K562 (cell line): ENCODE data around the gene ZNF582. TPM values are rescaled to one million over a fixed set of nuclear protein-coding genes. Genes with fewer than 3 reads are reported as not detected.

Experiments
- ATAC-seq: fragments of 200-7000 bp; cut with Tn5 transposase; 3 replicates; pipeline ENCODE4 v1.9.1; 2020; ENCODE audit warnings: moderate library complexity
- BruUV-seq: library from RNA; stranded (reverse); fragments of 400-500 nt; replicated peaks from 2 replicates; lab custom pipeline; 2021; lab: Mats Ljungman, UMichigan
- CTCF ChIA-PET: fragments of 300-600 bp; formaldehyde crosslinking; extraction: SDS; loops from one replicate; lab custom pipeline; 2021; ENCODE audit warnings: low intra/inter-chr PET ratio; lab: Yijun Ruan, JAX
- POLR2A ChIA-PET: fragments of 300-600, 350-650 bp; sonication (Branson Sonifier 250); formaldehyde crosslinking; extraction: SDS; loops from one replicate; lab custom pipeline; 2021; ENCODE audit warnings: antibody characterized with exemption, inconsistent platforms; lab: Yijun Ruan, JAX
- DNase-seq, 4 experiments: peaks; one replicate each; pipeline versions ENCODE4 v3.0.0 to v3.0.0-alpha.2; 2011 to 2018; ENCODE audit warnings: low spot score in 3 of 4, mixed read lengths in 3 of 4; ENCODE audit errors: extremely low read depth in 1 of 4
- FAIRE-seq: peaks from 2 replicates; lab custom pipeline; 2011; peaks lifted over from hg19 to GRCh38; lab: Jason Lieb, UNC
- H2AFZ ChIP-seq: 2 replicates; pipeline ENCODE4 v1.6.0; 2011; ENCODE audit warnings: low read depth, low read length, control low read depth, inconsistent platforms
- H3K27ac ChIP-seq: fragments of 200-600 bp; 3 replicates; pipeline ENCODE4 v1.8.0; 2011; ENCODE audit warnings: low read depth, mild to moderate bottlenecking, control low read depth, inconsistent platforms, low read length, moderate library complexity, mixed read lengths; ENCODE audit errors: extremely low read depth
- H3K27me3 ChIP-seq, 2 experiments: fragments of 300-600 bp in 1 of 2; 2 replicates in 1 of 2; 3 replicates in 1 of 2; pipeline versions ENCODE4 v1.6.0 to v1.8.0; 2011; ENCODE audit warnings: inconsistent platforms in 2 of 2, low read length in 2 of 2, mild to moderate bottlenecking in 1 of 2, mixed read lengths in 1 of 2, moderate library complexity in 1 of 2; ENCODE audit not compliant: control insufficient read depth in 2 of 2, insufficient read depth in 2 of 2
- H3K36me3 ChIP-seq: fragments of 300-600 bp; 3 replicates; pipeline ENCODE4 v1.8.0; 2011; ENCODE audit warnings: mild to moderate bottlenecking, low read length, inconsistent platforms; ENCODE audit not compliant: control insufficient read depth, insufficient read depth
- H3K4me1 ChIP-seq, 2 experiments: fragments of 200-600 bp in 1 of 2; replicated peaks in 1 of 2; 2 replicates in 1 of 2; 3 replicates in 1 of 2; pipeline versions ENCODE4 v1.5.1 to v1.8.0; 2011; ENCODE audit warnings: inconsistent platforms in 2 of 2, low read length in 2 of 2, mild to moderate bottlenecking in 1 of 2, mixed read lengths in 1 of 2, moderate library complexity in 1 of 2; ENCODE audit not compliant: control insufficient read depth in 2 of 2, insufficient read depth in 2 of 2
- H3K4me2 ChIP-seq: 2 replicates; pipeline ENCODE4 v1.6.1; 2011; ENCODE audit warnings: low read length, control low read depth, inconsistent platforms, mixed read lengths; ENCODE audit not compliant: insufficient read depth
- H3K4me3 ChIP-seq: fragments of 200-600 bp; sonication (generic), shearing (Covaris generic); 2 replicates; pipeline ENCODE4 v1.5.1; 2016; ENCODE audit warnings: control low read depth, inconsistent platforms
- H3K79me2 ChIP-seq: fragments of 200-600 bp; 3 replicates; pipeline ENCODE4 v1.8.0; 2011; ENCODE audit warnings: low read length, inconsistent platforms; ENCODE audit not compliant: control insufficient read depth, insufficient read depth
- H3K9ac ChIP-seq, 2 experiments: 2 replicates each; pipeline versions ENCODE4 v1.6.0 to v1.6.1; 2011; ENCODE audit warnings: low read depth in 2 of 2, low read length in 2 of 2, control low read depth in 1 of 2, inconsistent platforms in 1 of 2, mild to moderate bottlenecking in 1 of 2, mixed read lengths in 1 of 2; ENCODE audit not compliant: insufficient read depth in 1 of 2
- H3K9me1 ChIP-seq: one replicate; pipeline ENCODE4 v1.6.0; 2011; ENCODE audit warnings: inconsistent platforms, mild to moderate bottlenecking, low read length, moderate library complexity; ENCODE audit not compliant: control insufficient read depth, insufficient read depth
- H3K9me3 ChIP-seq: replicated peaks from 2 replicates; pipeline ENCODE4 v1.5.1; 2011; ENCODE audit warnings: low read depth, low read length, inconsistent platforms; ENCODE audit not compliant: control insufficient read depth, insufficient read depth
- H4K20me1 ChIP-seq: replicated peaks from 2 replicates; pipeline ENCODE4 v1.6.1; 2011; ENCODE audit warnings: low read length, inconsistent platforms, mixed read lengths; ENCODE audit not compliant: control insufficient read depth, insufficient read depth
- ATF7 ChIP-seq: fragments of 450-650 bp; IDR thresholded peaks from 2 replicates; pipeline ENCODE4 v1.7.1; 2014; ENCODE audit warnings: mild to moderate bottlenecking, moderate library complexity
- CEBPG ChIP-seq, 3 experiments: fragments of 200-800 bp in 1 of 3; sonication (Bioruptor generic) in 1 of 3; sonication (generic) in 1 of 3; formaldehyde crosslinking in 1 of 3; IDR thresholded peaks in 2 of 3; conservative IDR thresholded peaks in 1 of 3; 2 replicates each; pipeline versions ENCODE4 v1.6.1 to v1.8.0; 2016 to 2022; ENCODE audit warnings: missing compliant biosample characterization in 2 of 3, missing genetic modification characterization in 2 of 3, mild to moderate bottlenecking in 1 of 3, missing genetic modification reagents in 1 of 3
- GMEB1 ChIP-seq: fragments of 250-450 bp; sonication (Bioruptor Pico); IDR thresholded peaks from 2 replicates; pipeline ENCODE4 v1.4.0; 2020; ENCODE audit warnings: mild to moderate bottlenecking
- KDM5B ChIP-seq: fragments of 200-600 bp; sonication (generic); IDR thresholded peaks from 2 replicates; pipeline ENCODE4 v1.6.1; 2012; ENCODE audit warnings: low read depth, mild to moderate bottlenecking, moderate library complexity, low read length, control low read depth, inconsistent platforms; ENCODE audit not compliant: insufficient replicate concordance
- KLF16 ChIP-seq: IDR thresholded peaks from 2 replicates; pipeline ENCODE4 v1.6.1; 2016; ENCODE audit warnings: antibody characterized with exemption
- MAFK ChIP-seq: IDR thresholded peaks from 2 replicates; pipeline ENCODE4 v1.6.1; 2011; ENCODE audit warnings: low read length, improper control_type of control experiment
- MCM3 ChIP-seq: fragments of 450-650 bp; IDR thresholded peaks from 2 replicates; pipeline ENCODE4 v1.6.1; 2016
- MIER1 ChIP-seq: fragments of 450-650 bp; IDR thresholded peaks from 2 replicates; pipeline ENCODE4 v1.6.1; 2016; ENCODE audit warnings: antibody characterized with exemption, mild to moderate bottlenecking, low read depth
- MTA2 ChIP-seq: fragments of 450-650 bp; IDR thresholded peaks from 2 replicates; pipeline ENCODE4 v1.6.1; 2016; ENCODE audit warnings: low read depth
- NCOA2 ChIP-seq, 2 experiments: fragments of 450-650 bp; IDR thresholded peaks; 2 replicates each; pipeline ENCODE4 v1.6.1; 2018; ENCODE audit warnings: mild to moderate bottlenecking in 2 of 2, moderate library complexity in 1 of 2; ENCODE audit not compliant: partially characterized antibody in 2 of 2
- NCOA4 ChIP-seq: fragments of 450-650 bp; IDR thresholded peaks from 2 replicates; pipeline ENCODE4 v1.6.1; 2018; ENCODE audit warnings: mild to moderate bottlenecking; ENCODE audit not compliant: partially characterized antibody
- NCOR1 ChIP-seq: fragments of 450-650 bp; IDR thresholded peaks from 2 replicates; pipeline ENCODE4 v1.6.1; 2016; ENCODE audit warnings: mild to moderate bottlenecking, moderate library complexity
- NFIX ChIP-seq: fragments of 250-450 bp; sonication (Bioruptor Pico); IDR thresholded peaks from 2 replicates; pipeline ENCODE4 v1.4.0; 2020; ENCODE audit warnings: low read depth, mild to moderate bottlenecking, moderate library complexity
- POLR2AphosphoS2 ChIP-seq: IDR thresholded peaks from 2 replicates; pipeline ENCODE4 v1.6.1; 2012; ENCODE audit warnings: low read length, improper control_type of control experiment
- PRMT5 ChIP-seq: sonication (generic); formaldehyde crosslinking; IDR thresholded peaks from 2 replicates; pipeline ENCODE4 v1.5.0; 2020; ENCODE audit warnings: missing genetic modification reagents
- RB1 ChIP-seq: fragments of 450-650 bp; IDR thresholded peaks from 2 replicates; pipeline ENCODE4 v1.6.1; 2017; ENCODE audit warnings: low read depth, mild to moderate bottlenecking
- SFPQ ChIP-seq: fragments of 200-400 bp; formaldehyde crosslinking; IDR thresholded peaks from 2 replicates; pipeline ENCODE4 v1.6.1; 2017; ENCODE audit warnings: mild to moderate bottlenecking, low read depth, low read length, moderate library complexity
- SMAD1 ChIP-seq: fragments of 150-350 bp; IDR thresholded peaks from 2 replicates; pipeline ENCODE4 v1.6.1; 2014; ENCODE audit warnings: low read length, low read depth; ENCODE audit not compliant: partially characterized antibody
- TAL1 ChIP-seq: fragments of 450-650 bp; IDR thresholded peaks from 2 replicates; pipeline ENCODE4 v1.6.1; 2016; ENCODE audit warnings: mild to moderate bottlenecking
- TCF3 ChIP-seq: sonication (generic); formaldehyde crosslinking; IDR thresholded peaks from 2 replicates; pipeline ENCODE4 v1.4.0; 2020; ENCODE audit warnings: mild to moderate bottlenecking, missing genetic modification reagents
- THRA ChIP-seq: fragments of 450-650 bp; IDR thresholded peaks from 2 replicates; pipeline ENCODE4 v1.6.1; 2017; ENCODE audit warnings: mild to moderate bottlenecking, moderate library complexity
- WGBS: fragments of 100-300 bp; shearing (Covaris generic); methylation state at CpG from one replicate; pipeline ENCODE4 v1.1.6; 2016; ENCODE audit warnings: low coverage, mixed read lengths; ENCODE audit not compliant: insufficient coverage; ENCODE audit errors: missing lambda C conversion rate; 5-methylcytosine and 5-hydroxymethylcytosine counted together
- in situ Hi-C: fragments of 300-500 bp; cut with MboI; formaldehyde crosslinking; loops from 4 replicates; pipeline ENCODE4 v1.15.0; 2018; ENCODE audit warnings: inconsistent platforms, mixed read lengths
- intact Hi-C: fragments of 100-400 bp; cut with micrococcal nuclease; formaldehyde crosslinking; loops from 2 replicates; pipeline ENCODE4 v1.14.2; 2022
- polyA plus RNA-seq, 8 experiments: library from polyadenylated mRNA; depleted of rRNA in 4 of 8; stranded (reverse) in 5 of 8; unstranded in 3 of 8; fragments of >200 nt; fragmentation: Nextera tagmentation in 2 of 8; fragmentation: Illumina TruSeq in 1 of 8; extraction: Ambion mirVana in 2 of 8; extraction: Trizol in 1 of 8; gene quantifications; 2 replicates each; pipeline versions ENCODE4 v1.2.1 to v1.2.3, GENCODE V29; 2011 to 2014; ENCODE audit warnings: inconsistent platforms in 1 of 8, missing spikeins in 1 of 8
- total RNA-seq, 7 experiments: library from RNA; depleted of rRNA in 6 of 7; stranded (reverse); fragments of >200 nt in 6 of 7; fragmentation: Illumina TruSeq in 2 of 7; extraction: Trizol in 2 of 7; gene quantifications; 2 replicates each; pipeline versions ENCODE4 v1.2.1 to v1.2.3, GENCODE V29; 2011 to 2021; ENCODE audit warnings: low replicate concordance in 1 of 7

Gene ZNF582
- total and polyA plus RNA-seq, 9 of the 15 experiments (the other 6 are each of a cell fraction or from before 2014, with no cell fraction given) = 0.72 to 3.3 (median 1.6) TPM

GRCh38 chr19:56398809-56399208 is 5.5 kb upstream of the ZNF582 start:
- intact Hi-C loops = no loop called here
- FAIRE-seq = no peak
- TF ChIP-seq NFIX (CRISPR knock-in tag) (no peak), TAL1 (peak; percentile 64), THRA (no peak), RB1 (no peak), TCF3 (CRISPR knock-in tag) (peak; percentile 46; the same call in 1 of the 2 replicates), MIER1 (no peak), MAFK (no peak), MCM3 (no peak), POLR2AphosphoS2 (no peak), KLF16 (no peak), NCOA4 (no peak), NCOA2 (IDR thresholded peaks at IDR 0.05; ENCODE audit: partially characterized antibody in 2 of 2) (no peak), NCOR1 (peak; percentile 41; the same call in 1 of the 2 replicates), SMAD1 (no peak), MTA2 (no peak), KDM5B (no peak), GMEB1 (no peak), CEBPG (CRISPR knock-in tag; IDR thresholded peaks at IDR 0.05) (no peak), CEBPG (tag; conservative IDR thresholded peaks at IDR 0.05 in 1 of 2, IDR thresholded peaks at IDR 0.05 in 1 of 2) (no peak), ATF7 (no peak), PRMT5 (CRISPR knock-in tag) (no peak), SFPQ (no peak)

More at GRCh38 chr19:56398809-56399208, 5.5 kb upstream of the ZNF582 start:
- DNase-seq (peak in 1 of 4 experiments; percentile 29), ATAC-seq (no peak)
- Histone ChIP-seq H3K9me3 (peaks cover 9% of the 10 kb centered on the region), H3K4me2 (no peak overlapping the region), H3K36me3 (no peaks in the 10 kb centered on the region), H2AFZ (no peak overlapping the region), H3K79me2 (no peaks in the 10 kb centered on the region), H3K4me3 (no peak overlapping the region), H3K9me1 (no peaks in the 10 kb centered on the region), H3K27ac (no peak overlapping the region), H3K27me3 (no peaks in the 10 kb centered on the region), H4K20me1 (no peaks in the 10 kb centered on the region), H3K4me1 (peaks cover 4% of the 10 kb centered on the region in 2 experiments; a peak in 4 of 5 replicates), H3K9ac (no peak overlapping the region)
- WGBS = 0% methylated on average over 5 of the region's 5 CpGs
- CTCF ChIA-PET = no interaction called here
- BruUV-seq = no TSS peak
- POLR2A ChIA-PET = no interaction called here
- in situ Hi-C loops = no loop called here
